Stomach smooth muscle (tissue), 2 donors: ENCODE results near the gene ZBED5.

ENCODE experiments used
- H3K27ac ChIP-seq: one replicate; pipeline ENCODE4 v1.7.0; 2013; ENCODE audit warnings: mild to moderate bottlenecking, low read length, inconsistent platforms
- H3K27me3 ChIP-seq, 2 donors: one replicate each; pipeline ENCODE4 v1.7.0; 2013; ENCODE audit warnings: low read length in 2 of 2; ENCODE audit not compliant: insufficient read depth in 2 of 2, control insufficient read depth in 1 of 2
- H3K36me3 ChIP-seq, 2 donors: one replicate each; pipeline ENCODE4 v1.7.0; 2013; ENCODE audit warnings: low read length in 2 of 2; ENCODE audit not compliant: control insufficient read depth in 2 of 2, insufficient read depth in 2 of 2
- H3K4me1 ChIP-seq: one replicate; pipeline ENCODE4 v1.7.0; 2013; ENCODE audit warnings: low read length; ENCODE audit not compliant: control insufficient read depth, insufficient read depth
- H3K4me3 ChIP-seq, 2 donors: one replicate each; pipeline ENCODE4 v1.7.0; 2013; ENCODE audit warnings: low read length in 2 of 2
- H3K9ac ChIP-seq, 2 donors: one replicate each; pipeline ENCODE4 v1.7.0; 2013; ENCODE audit warnings: low read length in 2 of 2, mild to moderate bottlenecking in 1 of 2
- H3K9me3 ChIP-seq, 2 donors: one replicate each; pipeline ENCODE4 v1.7.0; 2013; ENCODE audit warnings: low read length in 2 of 2; ENCODE audit not compliant: control insufficient read depth in 2 of 2
- donor health status: healthy.
- donor health status: Pancreatic carcinoma.

ZBED5 gene

GRCh38 chr11:10857709-10858438 lies at the start of gene ZBED5:
Gene ZBED5 (minus strand): TSS chr11:10858053. CDS start chr11:10854945, 3,108 bp downstream.
- Histone ChIP-seq H3K36me3 (peaks cover 14 to 24% of the 10 kb centered on the region in 2 donors), H3K4me1 (peaks cover 8% of the 10 kb centered on the region), H3K9me3 (no peaks in the 10 kb centered on the region), H3K4me3 (peak within 1 kb of the TSS; percentile 95 to 97), H3K9ac (peak within 1 kb of the TSS; percentile 97 to 99), H3K27ac (peak within 1 kb of the TSS; percentile 98), H3K27me3 (no peaks in the 10 kb centered on the region)

- H3K27ac ChIP-seq = no peak overlapping the region
- H3K27me3 ChIP-seq = no peaks in the 10 kb centered on the region
- no peak overlapping the region for H3K4me3 ChIP-seq
- H3K9me3 ChIP-seq = no peaks in the 10 kb centered on the region
- no peaks in the 10 kb centered on the region for H3K36me3 ChIP-seq
- peaks cover 8% of the 10 kb centered on the region for H3K4me1 ChIP-seq
- H3K9ac ChIP-seq = no peak overlapping the region
Observed at GRCh38 chr11:10906521-10906920, 48.7 kb upstream of the ZBED5 start.

GRCh38 chr11:10902301-10903063 lies 44.6 kb upstream of the ZBED5 start:
- no peak overlapping the region for H3K4me3 ChIP-seq
- peaks cover 41% of the 10 kb centered on the region for H3K4me1 ChIP-seq
- H3K9ac ChIP-seq = no peak overlapping the region
- H3K9me3 ChIP-seq = no peaks in the 10 kb centered on the region
- no peaks in the 10 kb centered on the region for H3K27me3 ChIP-seq
- peak overlapping the region; percentile 67 for H3K27ac ChIP-seq
- no peaks in the 10 kb centered on the region for H3K36me3 ChIP-seq

GRCh38 chr11:10900681-10901415 lies 43.0 kb upstream of the ZBED5 start:
- no peaks in the 10 kb centered on the region for H3K27me3 ChIP-seq
- peaks cover 37% of the 10 kb centered on the region for H3K4me1 ChIP-seq
- no peaks in the 10 kb centered on the region for H3K9me3 ChIP-seq
- peak overlapping the region; percentile 79 to 81 for H3K9ac ChIP-seq
- H3K4me3 ChIP-seq = peak overlapping the region; percentile 38 to 52
- H3K27ac ChIP-seq = peak overlapping the region; percentile 99
- no peaks in the 10 kb centered on the region for H3K36me3 ChIP-seq

GRCh38 chr11:10899121-10899830 lies 41.4 kb upstream of the ZBED5 start:
- H3K36me3 ChIP-seq = no peaks in the 10 kb centered on the region
- peak overlapping the region; percentile 3 to 44 for H3K4me3 ChIP-seq
- H3K9me3 ChIP-seq = no peaks in the 10 kb centered on the region
- H3K27me3 ChIP-seq = no peaks in the 10 kb centered on the region
- peak overlapping the region; percentile 99 for H3K27ac ChIP-seq
- H3K4me1 ChIP-seq = peaks cover 38% of the 10 kb centered on the region
- peak overlapping the region; percentile 81 to 82 for H3K9ac ChIP-seq

GRCh38 chr11:10898763-10899025 lies 40.8 kb upstream of the ZBED5 start:
- no peaks in the 10 kb centered on the region for H3K36me3 ChIP-seq
- no peaks in the 10 kb centered on the region for H3K27me3 ChIP-seq
- H3K27ac ChIP-seq = peak overlapping the region; percentile 99
- H3K4me3 ChIP-seq = no peak overlapping the region
- peak overlapping the region; percentile 29 to 81 for H3K9ac ChIP-seq
- H3K9me3 ChIP-seq = no peaks in the 10 kb centered on the region
- H3K4me1 ChIP-seq = peaks cover 44% of the 10 kb centered on the region

GRCh38 chr11:10898003-10898762 lies 40.3 kb upstream of the ZBED5 start:
- Histone ChIP-seq H3K9ac (peak overlapping the region; percentile 29 to 81), H3K27me3 (no peaks in the 10 kb centered on the region), H3K4me1 (peaks cover 44% of the 10 kb centered on the region), H3K4me3 (no peak overlapping the region), H3K27ac (peak overlapping the region; percentile 99), H3K9me3 (no peaks in the 10 kb centered on the region), H3K36me3 (no peaks in the 10 kb centered on the region)

- Histone ChIP-seq H3K9ac (no peak overlapping the region), H3K27ac (no peak overlapping the region), H3K36me3 (no peaks in the 10 kb centered on the region), H3K9me3 (no peaks in the 10 kb centered on the region), H3K4me1 (peaks cover 44% of the 10 kb centered on the region), H3K4me3 (no peak overlapping the region), H3K27me3 (no peaks in the 10 kb centered on the region)
Observed at GRCh38 chr11:10897150-10897549, 39.3 kb upstream of the ZBED5 start.

- H3K9me3 ChIP-seq = no peaks in the 10 kb centered on the region
- H3K4me1 ChIP-seq = peaks cover 42% of the 10 kb centered on the region
- no peaks in the 10 kb centered on the region for H3K27me3 ChIP-seq
- no peaks in the 10 kb centered on the region for H3K36me3 ChIP-seq
- H3K9ac ChIP-seq = no peak overlapping the region
- H3K4me3 ChIP-seq = no peak overlapping the region
- no peak overlapping the region for H3K27ac ChIP-seq
Observed at GRCh38 chr11:10896493-10896892, 38.6 kb upstream of the ZBED5 start.

- H3K36me3 ChIP-seq = no peaks in the 10 kb centered on the region
- no peak overlapping the region for H3K9ac ChIP-seq
- peaks cover 32% of the 10 kb centered on the region for H3K4me1 ChIP-seq
- no peaks in the 10 kb centered on the region for H3K9me3 ChIP-seq
- H3K27me3 ChIP-seq = no peaks in the 10 kb centered on the region
- no peak overlapping the region for H3K4me3 ChIP-seq
- no peak overlapping the region for H3K27ac ChIP-seq
Observed at GRCh38 chr11:10895285-10895684, 37.4 kb upstream of the ZBED5 start.
